ENCODE measurements around the gene PABPC1L2B. TPM values are rescaled to one million over a fixed set of nuclear protein-coding genes. Genes with fewer than 3 reads are reported as not detected.
"Not testable (repeated sequence)": the region's sequence is repeated elsewhere in the genome, so short reads cannot be mapped to it uniquely, and the experiment has no call there.

Gene PABPC1L2B
- not detected for polyA plus RNA-seq (2013)

GRCh38 chrX:73002733-73003132 lies at the start of gene PABPC1L2B:
Gene PABPC1L2B (plus strand): TSS chrX:73002939. CDS start chrX:73003643, 704 bp downstream.
- H3K4me3 ChIP-seq (ENCODE audit: control insufficient read depth in 1 of 7, extremely low read depth in 1 of 7, insufficient read depth in 4 of 7, low read depth in 2 of 7, low read length in 6 of 7); H3K36me3 ChIP-seq (ENCODE audit: control insufficient read depth in 4 of 4, insufficient read depth in 4 of 4, low read length in 3 of 4); H3K27ac ChIP-seq (ENCODE audit: insufficient read depth in 1 of 2, low read depth in 1 of 2, low read length in 2 of 2, poor library complexity in 1 of 2, severe bottlenecking in 2 of 2); POLR2A ChIA-PET; DNase-seq; H3K9me3 ChIP-seq (ENCODE audit: control extremely low read depth in 1 of 5, control insufficient read depth in 4 of 5, insufficient read depth in 2 of 5, low read depth in 1 of 5, low read length in 4 of 5); CTCF ChIA-PET; H3K4me1 ChIP-seq (ENCODE audit: control extremely low read depth in 1 of 4, control insufficient read depth in 4 of 4, insufficient read depth in 4 of 4, low read length in 3 of 4): not testable (repeated sequence)
- peaks cover 0 to 11% (median 5%) of the 10 kb centered on the region in 5 experiments for H3K27me3 ChIP-seq (replicated peaks in 2 of 5; ENCODE audit: control insufficient read depth in 4 of 5, insufficient read depth in 5 of 5, low read length in 4 of 5)
- WGBS (ENCODE audit: insufficient coverage) = no CpG with 5 or more reads among the region's 44 CpGs

- H3K4me3 ChIP-seq (ENCODE audit: control insufficient read depth in 1 of 7, extremely low read depth in 1 of 7, insufficient read depth in 4 of 7, low read depth in 2 of 7, low read length in 6 of 7); H3K9me3 ChIP-seq (ENCODE audit: control extremely low read depth in 1 of 5, control insufficient read depth in 4 of 5, insufficient read depth in 2 of 5, low read depth in 1 of 5, low read length in 4 of 5); H3K36me3 ChIP-seq (ENCODE audit: control insufficient read depth in 4 of 4, insufficient read depth in 4 of 4, low read length in 3 of 4); CTCF ChIA-PET; H3K27me3 ChIP-seq (replicated peaks in 2 of 5; ENCODE audit: control insufficient read depth in 4 of 5, insufficient read depth in 5 of 5, low read length in 4 of 5); H3K4me1 ChIP-seq (ENCODE audit: control extremely low read depth in 1 of 4, control insufficient read depth in 4 of 4, insufficient read depth in 4 of 4, low read length in 3 of 4); POLR2A ChIA-PET; DNase-seq; H3K27ac ChIP-seq (ENCODE audit: insufficient read depth in 1 of 2, low read depth in 1 of 2, low read length in 2 of 2, poor library complexity in 1 of 2, severe bottlenecking in 2 of 2): not testable (repeated sequence)
- WGBS (ENCODE audit: insufficient coverage) = no CpG with 5 or more reads among the region's 9 CpGs
Observed at GRCh38 chrX:72959971-72960370, 42.8 kb upstream of the PABPC1L2B start.

DNA sequence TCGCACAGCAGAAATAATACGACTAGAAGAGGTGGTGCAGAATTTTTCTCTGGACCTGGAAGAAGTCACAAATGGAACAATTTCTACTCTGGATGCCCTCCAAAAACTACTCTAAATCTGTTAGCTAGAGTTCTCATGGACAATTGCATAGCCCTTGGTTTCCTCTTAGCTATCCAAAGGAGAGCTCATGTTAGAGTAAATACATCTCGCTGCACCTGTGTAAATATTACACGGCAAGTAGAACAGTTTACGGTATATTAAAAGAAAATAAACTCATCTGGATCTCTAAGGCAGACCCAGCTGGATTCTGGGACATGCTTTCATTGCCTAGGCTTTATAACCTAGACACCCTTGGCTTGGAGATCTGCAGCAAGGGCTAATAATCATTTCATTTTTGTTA lies 30.9 kb upstream of the PABPC1L2B start:
- no CpG with 5 or more reads among the region's 5 CpGs for WGBS (ENCODE audit: insufficient coverage)
- H3K4me3 ChIP-seq (ENCODE audit: control insufficient read depth in 1 of 7, extremely low read depth in 1 of 7, insufficient read depth in 4 of 7, low read depth in 2 of 7, low read length in 6 of 7); H3K27me3 ChIP-seq (replicated peaks in 2 of 5; ENCODE audit: control insufficient read depth in 4 of 5, insufficient read depth in 5 of 5, low read length in 4 of 5); H3K27ac ChIP-seq (ENCODE audit: insufficient read depth in 1 of 2, low read depth in 1 of 2, low read length in 2 of 2, poor library complexity in 1 of 2, severe bottlenecking in 2 of 2); CTCF ChIA-PET; H3K4me1 ChIP-seq (ENCODE audit: control extremely low read depth in 1 of 4, control insufficient read depth in 4 of 4, insufficient read depth in 4 of 4, low read length in 3 of 4); POLR2A ChIA-PET; DNase-seq; H3K9me3 ChIP-seq (ENCODE audit: control extremely low read depth in 1 of 5, control insufficient read depth in 4 of 5, insufficient read depth in 2 of 5, low read depth in 1 of 5, low read length in 4 of 5); H3K36me3 ChIP-seq (ENCODE audit: control insufficient read depth in 4 of 4, insufficient read depth in 4 of 4, low read length in 3 of 4): not testable (repeated sequence)

DNA sequence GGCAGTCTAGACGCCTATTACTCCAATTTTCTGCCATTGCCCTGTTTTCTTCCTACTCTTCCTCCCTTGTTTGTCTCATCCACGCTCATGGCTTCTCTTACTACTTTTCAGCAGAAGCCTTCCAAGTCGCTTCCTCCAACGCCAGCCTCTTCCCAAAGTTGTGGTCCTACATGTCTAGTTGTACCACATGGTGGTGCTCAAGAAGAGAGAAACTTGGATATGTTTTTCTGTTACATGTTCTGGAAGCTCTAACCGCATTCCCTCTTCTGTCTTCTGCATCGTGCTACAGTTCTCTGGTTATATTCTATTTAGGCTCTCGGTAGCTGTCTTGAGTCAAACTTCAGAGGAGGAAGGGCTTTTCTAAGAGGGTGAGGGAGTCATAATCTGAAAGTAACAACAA lies 27.9 kb upstream of the PABPC1L2B start:
- WGBS (ENCODE audit: insufficient coverage) = no CpG with 5 or more reads among the region's 7 CpGs
- H3K36me3 ChIP-seq (ENCODE audit: control insufficient read depth in 4 of 4, insufficient read depth in 4 of 4, low read length in 3 of 4); POLR2A ChIA-PET; H3K4me3 ChIP-seq (ENCODE audit: control insufficient read depth in 1 of 7, extremely low read depth in 1 of 7, insufficient read depth in 4 of 7, low read depth in 2 of 7, low read length in 6 of 7); H3K27ac ChIP-seq (ENCODE audit: insufficient read depth in 1 of 2, low read depth in 1 of 2, low read length in 2 of 2, poor library complexity in 1 of 2, severe bottlenecking in 2 of 2); H3K4me1 ChIP-seq (ENCODE audit: control extremely low read depth in 1 of 4, control insufficient read depth in 4 of 4, insufficient read depth in 4 of 4, low read length in 3 of 4); CTCF ChIA-PET; H3K9me3 ChIP-seq (ENCODE audit: control extremely low read depth in 1 of 5, control insufficient read depth in 4 of 5, insufficient read depth in 2 of 5, low read depth in 1 of 5, low read length in 4 of 5); DNase-seq; H3K27me3 ChIP-seq (replicated peaks in 2 of 5; ENCODE audit: control insufficient read depth in 4 of 5, insufficient read depth in 5 of 5, low read length in 4 of 5): not testable (repeated sequence)

DNA sequence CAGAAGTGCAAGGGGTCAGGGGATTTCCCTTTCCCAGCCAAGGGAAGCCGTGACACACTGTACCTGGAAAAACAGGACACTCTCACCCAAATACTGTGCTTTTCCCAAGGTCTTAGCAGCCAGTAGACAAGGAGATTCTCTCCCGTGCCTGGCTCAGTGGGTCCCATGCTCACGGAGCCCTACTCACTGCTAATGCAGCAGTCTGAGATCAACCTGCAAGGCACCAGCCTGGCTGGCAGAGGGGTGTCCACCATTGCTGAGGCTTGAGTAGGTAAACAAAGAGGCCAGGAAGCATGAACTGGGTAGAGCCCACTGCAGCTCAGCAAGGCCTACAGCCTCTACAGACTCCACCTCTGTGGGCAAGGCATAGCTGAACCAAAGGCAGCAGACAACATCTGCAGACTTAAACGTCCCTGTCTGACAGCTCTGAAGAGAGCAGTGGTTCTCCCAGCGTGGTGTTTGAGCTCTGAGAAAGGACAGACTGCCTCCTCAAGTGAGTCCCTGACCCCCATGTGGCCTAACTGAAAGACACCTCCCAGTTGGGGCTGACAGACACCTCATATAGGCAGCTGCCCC lies 21.8 kb upstream of the PABPC1L2B start:
- CTCF ChIA-PET; H3K27me3 ChIP-seq (replicated peaks in 2 of 5; ENCODE audit: control insufficient read depth in 4 of 5, insufficient read depth in 5 of 5, low read length in 4 of 5); POLR2A ChIA-PET; H3K4me1 ChIP-seq (ENCODE audit: control extremely low read depth in 1 of 4, control insufficient read depth in 4 of 4, insufficient read depth in 4 of 4, low read length in 3 of 4); H3K36me3 ChIP-seq (ENCODE audit: control insufficient read depth in 4 of 4, insufficient read depth in 4 of 4, low read length in 3 of 4); H3K9me3 ChIP-seq (ENCODE audit: control extremely low read depth in 1 of 5, control insufficient read depth in 4 of 5, insufficient read depth in 2 of 5, low read depth in 1 of 5, low read length in 4 of 5); H3K4me3 ChIP-seq (ENCODE audit: control insufficient read depth in 1 of 7, extremely low read depth in 1 of 7, insufficient read depth in 4 of 7, low read depth in 2 of 7, low read length in 6 of 7); DNase-seq; H3K27ac ChIP-seq (ENCODE audit: insufficient read depth in 1 of 2, low read depth in 1 of 2, low read length in 2 of 2, poor library complexity in 1 of 2, severe bottlenecking in 2 of 2): not testable (repeated sequence)
- 67% methylated on average over 4 of the region's 5 CpGs for WGBS (ENCODE audit: insufficient coverage)

DNA sequence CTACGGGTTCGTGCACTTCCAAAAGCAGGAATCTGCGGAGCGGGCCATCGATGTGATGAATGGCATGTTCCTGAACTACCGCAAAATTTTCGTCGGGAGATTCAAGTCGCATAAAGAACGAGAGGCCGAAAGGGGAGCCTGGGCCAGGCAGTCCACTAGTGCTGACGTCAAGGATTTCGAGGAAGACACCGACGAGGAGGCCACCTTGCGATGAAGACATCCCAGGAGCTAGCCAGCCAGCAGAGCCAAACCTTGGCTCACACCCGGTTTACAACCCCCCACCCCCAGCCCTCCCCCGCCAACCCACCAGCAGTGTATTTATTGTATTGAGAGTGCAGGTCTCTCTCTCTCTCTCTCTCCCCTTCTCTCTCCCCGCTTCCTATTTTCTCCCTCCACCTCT lies 1.3 kb downstream of the PABPC1L2B start:
- POLR2A ChIA-PET; H3K27ac ChIP-seq (ENCODE audit: insufficient read depth in 1 of 2, low read depth in 1 of 2, low read length in 2 of 2, poor library complexity in 1 of 2, severe bottlenecking in 2 of 2); DNase-seq; H3K4me3 ChIP-seq (ENCODE audit: control insufficient read depth in 1 of 7, extremely low read depth in 1 of 7, insufficient read depth in 4 of 7, low read depth in 2 of 7, low read length in 6 of 7); H3K36me3 ChIP-seq (ENCODE audit: control insufficient read depth in 4 of 4, insufficient read depth in 4 of 4, low read length in 3 of 4); CTCF ChIA-PET; H3K4me1 ChIP-seq (ENCODE audit: control extremely low read depth in 1 of 4, control insufficient read depth in 4 of 4, insufficient read depth in 4 of 4, low read length in 3 of 4); H3K9me3 ChIP-seq (ENCODE audit: control extremely low read depth in 1 of 5, control insufficient read depth in 4 of 5, insufficient read depth in 2 of 5, low read depth in 1 of 5, low read length in 4 of 5): not testable (repeated sequence)
- H3K27me3 ChIP-seq (replicated peaks in 2 of 5; ENCODE audit: control insufficient read depth in 4 of 5, insufficient read depth in 5 of 5, low read length in 4 of 5) = peaks cover 0 to 14% (median 5%) of the 10 kb centered on the region in 5 experiments
- no CpG with 5 or more reads among the region's 19 CpGs for WGBS (ENCODE audit: insufficient coverage)

GRCh38 chrX:73021361-73022092 lies 18.8 kb downstream of the PABPC1L2B start:
- H3K4me1 ChIP-seq (ENCODE audit: control extremely low read depth in 1 of 4, control insufficient read depth in 4 of 4, insufficient read depth in 4 of 4, low read length in 3 of 4) = no peaks in the 10 kb centered on the region
- WGBS (ENCODE audit: insufficient coverage) = 83% methylated on average over 29 of the region's 30 CpGs
- H3K9me3 ChIP-seq (ENCODE audit: control extremely low read depth in 1 of 5, control insufficient read depth in 4 of 5, insufficient read depth in 2 of 5, low read depth in 1 of 5, low read length in 4 of 5) = peaks cover 0 to 10% (median 0%) of the 10 kb centered on the region in 5 experiments
- DNase-seq = no peak
- no peaks in the 10 kb centered on the region for H3K36me3 ChIP-seq (ENCODE audit: control insufficient read depth in 4 of 4, insufficient read depth in 4 of 4, low read length in 3 of 4)
- no peak overlapping the region for H3K27ac ChIP-seq (ENCODE audit: insufficient read depth in 1 of 2, low read depth in 1 of 2, low read length in 2 of 2, poor library complexity in 1 of 2, severe bottlenecking in 2 of 2)
- H3K27me3 ChIP-seq (replicated peaks in 2 of 5; ENCODE audit: control insufficient read depth in 4 of 5, insufficient read depth in 5 of 5, low read length in 4 of 5) = no peaks in the 10 kb centered on the region
- POLR2A ChIA-PET = no interaction called here
- no peak overlapping the region for H3K4me3 ChIP-seq (ENCODE audit: control insufficient read depth in 1 of 7, extremely low read depth in 1 of 7, insufficient read depth in 4 of 7, low read depth in 2 of 7, low read length in 6 of 7)
- CTCF ChIA-PET = no interaction called here
